ENCODE results near the gene ACVR1.

ACVR1 gene

DNA sequence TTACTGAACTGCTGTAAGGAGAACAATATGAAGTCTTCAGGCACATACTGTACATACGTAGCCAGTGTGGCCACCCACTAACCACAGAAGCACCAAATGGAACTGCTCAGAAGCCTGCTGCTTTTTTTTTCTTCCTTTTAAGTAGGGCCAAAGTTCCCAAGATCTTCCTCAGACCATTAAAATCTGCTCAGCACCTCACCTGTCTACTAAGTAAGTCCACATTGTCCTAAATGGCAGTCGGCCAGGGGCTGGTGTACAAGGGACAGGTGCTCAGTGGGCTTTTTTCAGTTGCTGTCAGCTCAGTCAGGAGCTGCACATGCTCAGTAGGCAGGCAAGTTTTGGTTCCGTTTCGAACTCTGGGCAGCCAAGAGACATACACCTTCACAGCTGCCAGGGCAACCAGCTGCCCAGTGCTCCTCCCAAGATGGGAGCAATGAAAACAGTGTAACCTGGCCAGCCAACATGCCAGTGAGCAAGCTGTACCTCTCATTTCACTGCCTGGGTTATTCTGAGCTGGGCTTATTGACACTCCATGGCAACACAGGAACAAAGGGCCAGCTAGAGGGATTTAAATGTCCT lies 86.1 kb downstream of the ACVR1 start:
- no peak for DNase-seq (ENCODE audit: low spot score)

DNA sequence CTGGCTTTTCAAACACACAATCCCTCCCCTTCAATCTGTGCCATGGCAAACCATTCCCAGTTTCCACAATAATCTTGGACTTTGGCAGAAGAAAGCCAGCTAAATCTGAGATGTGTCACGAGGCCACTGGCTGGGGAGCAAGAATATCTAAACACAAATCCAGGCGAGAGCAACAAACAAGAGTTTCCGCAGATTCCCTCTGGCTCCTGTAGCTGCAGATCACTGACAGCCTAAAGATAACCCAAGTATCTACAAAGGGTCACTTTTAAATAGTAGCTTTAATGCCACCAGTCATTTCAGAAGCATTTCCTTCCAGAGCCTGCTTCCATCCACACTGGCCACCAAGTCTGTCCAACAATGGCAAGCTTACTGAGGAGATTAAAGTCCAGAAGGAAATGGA lies 86.9 kb downstream of the ACVR1 start:
- no peak for DNase-seq (ENCODE audit: low spot score)

DNA sequence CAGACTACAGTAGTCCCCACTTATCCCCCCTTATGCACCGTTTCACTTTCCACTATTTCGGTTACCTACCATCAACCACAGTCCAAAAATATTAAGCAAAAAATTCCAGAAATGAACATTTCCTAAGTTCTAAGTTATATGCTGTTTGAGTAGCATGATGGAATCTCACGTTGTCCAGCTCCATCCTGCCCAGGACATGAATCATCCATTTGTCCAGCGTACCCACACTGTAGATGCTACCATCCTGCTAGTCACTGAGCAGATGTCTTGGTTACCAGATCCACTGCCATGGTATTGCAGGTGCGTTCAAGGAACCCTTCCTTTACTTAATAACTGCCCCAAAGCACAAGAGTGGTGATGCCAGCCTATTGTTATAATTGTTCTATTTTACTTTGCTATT lies 87.9 kb downstream of the ACVR1 start:
- DNase-seq (ENCODE audit: low spot score): no peak

DNA sequence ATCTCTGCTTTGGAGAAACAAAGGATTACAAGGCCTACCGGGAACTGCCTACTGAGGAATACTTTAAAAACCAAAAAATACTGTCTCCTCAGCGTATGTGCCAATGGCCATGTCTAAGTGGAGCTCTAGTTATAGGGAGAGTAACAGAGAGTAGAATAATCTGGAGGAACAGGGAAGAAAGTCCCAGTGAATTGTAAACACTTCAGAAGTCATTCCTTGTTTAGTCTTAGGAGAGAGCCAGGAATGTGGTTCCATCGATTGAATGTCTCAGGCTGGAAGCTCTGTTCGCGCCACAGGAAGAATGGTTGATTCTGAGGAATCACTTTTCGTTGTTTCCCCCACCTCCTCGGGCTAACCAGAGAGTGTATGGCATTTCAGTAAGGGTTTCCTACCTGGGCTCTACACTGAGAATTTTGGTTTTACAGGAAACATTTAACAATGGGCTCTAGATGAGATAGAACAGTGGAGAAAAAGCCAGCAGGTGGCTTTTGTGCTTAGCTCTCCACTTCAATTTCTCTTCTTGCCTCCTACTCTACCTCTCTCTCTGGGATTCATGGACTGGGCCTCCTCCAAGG lies 88.7 kb downstream of the ACVR1 start:
- no peak for DNase-seq (ENCODE audit: low spot score)

DNA sequence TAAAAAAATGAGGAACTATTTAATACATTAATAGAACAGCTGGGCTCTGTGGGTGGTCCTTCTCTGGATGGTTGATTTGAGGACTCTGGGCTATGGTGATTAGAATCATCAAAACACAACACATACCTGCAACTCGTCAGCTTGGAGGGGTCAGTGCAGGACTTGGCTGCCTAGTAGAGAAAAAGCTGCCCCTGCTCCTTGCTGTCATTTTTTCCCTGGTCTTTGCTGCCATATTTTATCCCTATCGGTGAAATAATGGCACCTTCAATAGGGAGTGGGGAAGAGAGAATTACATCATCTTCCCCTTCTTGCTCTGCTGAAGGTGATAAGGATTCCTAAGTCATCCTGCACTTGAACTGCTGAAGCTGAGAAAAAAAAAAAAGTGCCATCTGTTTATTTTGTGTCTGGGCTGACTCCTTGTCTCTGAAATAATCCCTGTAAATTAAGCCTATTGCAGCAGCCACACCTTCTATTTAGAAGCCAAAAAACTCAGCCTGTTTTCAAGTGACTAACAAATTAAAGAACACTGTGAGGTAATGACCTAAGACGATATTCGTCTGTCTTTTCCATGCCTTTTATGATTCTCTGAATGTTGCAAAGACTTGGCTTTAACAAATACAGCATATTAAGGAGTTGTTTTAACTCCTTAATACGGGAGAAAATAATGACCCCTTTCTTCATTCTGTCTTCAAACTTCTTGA lies 89.3 kb downstream of the ACVR1 start:
- DNase-seq (ENCODE audit: low spot score): peak; percentile 36

DNA sequence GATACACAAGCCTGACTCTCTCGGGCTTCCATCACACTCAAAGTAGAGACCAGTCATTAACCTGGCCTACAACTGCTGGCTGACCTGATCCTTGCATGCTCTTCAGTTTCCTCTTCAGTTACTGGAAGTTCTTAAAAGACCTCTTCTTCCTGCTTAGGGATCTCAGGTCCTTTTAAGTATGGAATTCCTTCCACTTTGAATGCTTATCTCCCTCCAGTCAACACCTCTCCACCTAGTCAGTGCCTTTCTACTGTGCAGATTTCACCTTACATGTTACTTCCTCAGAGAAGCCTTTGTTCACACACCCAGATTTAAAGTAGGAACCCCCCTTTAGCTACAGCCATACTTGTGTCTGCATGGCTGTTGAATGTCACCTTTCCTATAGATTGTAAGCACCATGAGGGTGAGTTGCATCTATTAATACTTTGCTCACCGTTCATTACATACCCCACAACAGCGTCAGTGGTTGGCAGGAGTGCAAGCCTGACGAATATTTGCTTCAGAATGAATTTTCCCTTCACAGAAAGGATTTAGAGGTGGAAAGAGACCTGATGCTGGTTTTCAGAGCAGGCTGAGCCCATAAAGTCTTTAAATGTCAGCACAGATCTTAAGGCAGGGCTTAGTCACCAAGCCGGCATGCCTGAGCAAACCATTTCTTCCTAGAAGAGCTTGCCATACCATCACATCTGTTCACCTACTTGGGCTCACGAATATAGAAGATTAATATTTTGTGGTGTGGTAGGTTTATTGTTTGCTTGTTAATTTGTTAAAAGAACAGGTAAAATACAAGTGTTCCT lies 90.1 kb downstream of the ACVR1 start:
- DNase-seq (ENCODE audit: low spot score): no peak

DNA sequence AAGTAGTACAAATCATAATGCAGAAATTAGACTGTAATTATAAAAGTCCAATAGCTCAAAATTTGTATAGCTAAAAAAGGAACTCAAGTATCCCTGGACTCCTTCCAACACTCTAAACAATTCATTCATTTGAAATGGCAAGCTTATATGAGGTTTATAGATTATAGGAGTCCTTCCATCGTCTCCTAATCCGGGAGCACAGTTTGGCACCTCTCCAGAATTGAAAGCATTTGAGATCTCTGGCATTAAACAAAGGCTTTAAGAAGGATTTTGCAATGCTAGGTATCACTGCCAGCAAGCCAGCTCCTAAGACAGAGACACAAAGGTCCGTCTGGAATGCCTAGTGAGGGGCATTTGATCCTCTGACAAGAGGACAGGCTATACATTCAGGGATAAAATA lies 90.9 kb downstream of the ACVR1 start:
- no peak for DNase-seq (ENCODE audit: low spot score)

DNA sequence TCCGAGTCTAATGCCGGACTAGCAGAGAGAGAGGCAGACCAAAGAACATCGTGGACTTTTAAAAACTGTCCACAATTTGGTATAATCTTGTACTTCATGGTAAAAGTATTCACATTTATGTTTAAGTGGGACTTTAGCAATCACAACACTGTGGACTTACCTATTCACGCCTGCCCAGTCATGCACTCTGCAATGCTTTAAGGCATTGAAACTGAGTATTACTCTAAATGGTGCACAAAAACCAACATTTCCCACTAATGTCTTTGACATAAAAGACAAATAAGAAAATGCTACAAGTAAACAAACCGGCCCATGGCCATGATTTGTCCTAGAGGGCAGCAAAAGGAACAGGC lies 91.3 kb downstream of the ACVR1 start:
- no peak for DNase-seq (ENCODE audit: low spot score)

DNA sequence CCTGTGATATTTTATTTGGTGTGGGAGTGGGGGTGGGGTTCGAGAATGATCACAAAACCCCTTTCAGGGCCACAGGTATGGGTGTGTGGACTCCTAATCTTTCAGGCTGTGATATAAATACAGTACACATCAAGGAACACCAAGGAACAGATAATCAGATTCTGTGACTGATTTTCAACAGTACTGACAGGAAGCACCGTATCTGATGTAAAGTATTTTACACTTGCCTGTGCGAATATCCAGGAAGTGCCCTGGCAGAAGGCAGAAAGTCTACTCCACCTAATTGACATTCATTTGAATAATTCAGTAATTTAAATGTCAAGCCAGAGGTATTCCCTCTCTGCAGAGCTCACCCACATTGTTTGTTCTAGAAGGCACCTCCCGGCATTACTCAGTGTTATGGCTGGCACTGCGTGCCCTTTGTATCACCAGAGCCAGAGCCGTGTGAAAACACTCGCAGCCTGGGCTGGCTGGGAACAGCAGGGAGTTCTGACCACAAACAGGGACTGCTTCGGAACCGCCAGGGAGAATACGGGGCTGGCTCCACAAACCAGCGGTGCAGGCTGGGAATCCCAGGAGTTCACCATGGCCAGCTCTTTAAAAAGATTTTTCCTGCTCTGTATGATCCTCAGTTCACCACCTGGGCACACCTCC lies 91.8 kb downstream of the ACVR1 start:
- no peak for DNase-seq (ENCODE audit: low spot score)

DNA sequence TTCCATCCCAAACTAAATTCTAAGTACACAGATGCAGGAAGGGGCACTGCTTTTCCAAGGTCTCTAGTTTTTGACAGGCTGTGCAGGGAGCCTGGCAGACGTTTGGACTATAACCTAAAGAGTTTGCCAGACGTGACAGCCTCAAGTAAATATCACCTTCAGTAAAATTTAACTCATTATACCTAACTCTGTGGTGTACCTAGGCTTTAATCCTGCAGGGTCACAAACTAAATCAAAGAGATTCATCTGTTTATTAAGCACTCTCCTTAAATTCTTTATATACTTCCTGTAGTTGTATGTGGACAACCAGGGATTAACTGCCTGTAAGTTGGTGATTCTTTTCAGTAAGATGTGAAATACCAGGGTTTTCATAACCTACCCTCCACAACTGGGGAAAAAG lies 92.9 kb downstream of the ACVR1 start:
- DNase-seq (ENCODE audit: low spot score): no peak

DNA sequence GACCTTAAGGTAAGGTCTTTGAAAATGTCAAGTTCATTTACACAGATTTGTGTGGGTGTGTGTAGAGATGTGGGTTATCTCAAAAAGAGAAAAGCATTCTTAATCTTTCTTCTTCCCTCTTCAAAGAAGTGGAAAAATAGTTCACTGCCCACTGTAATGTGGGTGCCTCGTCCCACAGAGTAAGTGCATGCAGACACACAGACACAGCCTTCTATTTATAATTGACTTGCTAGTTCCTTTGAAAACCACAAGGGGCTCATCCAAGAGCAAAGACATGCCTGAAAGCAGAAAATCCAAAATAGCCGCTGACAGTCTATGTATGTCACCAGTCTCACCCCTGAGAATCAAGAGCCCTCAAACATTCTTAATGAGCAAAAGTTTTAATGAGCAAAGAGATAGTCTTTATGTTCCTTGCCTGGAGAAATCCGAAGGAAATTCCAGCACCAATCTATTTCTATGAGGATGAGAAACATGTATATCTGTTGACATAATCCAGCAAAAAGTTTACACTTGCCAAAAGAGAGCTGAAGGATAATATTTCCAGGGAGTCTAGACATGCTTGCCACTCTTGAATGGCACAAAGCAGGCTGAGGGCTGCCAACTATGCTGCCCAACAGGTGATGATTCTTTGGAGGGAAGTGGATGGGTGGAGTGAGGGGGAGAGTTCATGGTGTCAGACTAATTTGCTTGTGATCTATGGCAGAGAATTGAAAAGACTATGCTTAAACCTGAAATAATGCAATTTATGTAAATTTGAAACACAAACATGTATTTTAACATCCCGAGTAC lies 93.9 kb downstream of the ACVR1 start:
- DNase-seq (ENCODE audit: low spot score): no peak

DNA sequence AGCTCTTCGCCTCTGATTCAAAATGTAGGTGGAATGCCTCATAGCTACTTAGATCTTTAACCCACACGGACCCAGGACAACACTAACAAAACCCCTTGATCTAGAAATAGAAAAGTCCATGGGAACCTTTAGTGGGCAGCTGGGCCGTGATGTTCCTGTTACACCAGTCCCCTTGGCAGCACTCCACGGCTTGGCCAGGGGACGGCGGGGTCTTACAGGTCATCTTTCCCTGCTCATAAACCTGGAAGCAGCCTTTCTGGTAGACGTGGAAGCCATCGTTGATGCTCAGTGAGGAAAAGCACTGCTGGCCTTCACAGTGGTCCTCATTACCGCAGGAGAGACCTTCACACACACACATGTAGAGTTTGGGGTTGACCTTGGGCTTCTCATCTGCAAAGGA lies 95.9 kb downstream of the ACVR1 start:
- DNase-seq (ENCODE audit: low spot score): no peak

DNA sequence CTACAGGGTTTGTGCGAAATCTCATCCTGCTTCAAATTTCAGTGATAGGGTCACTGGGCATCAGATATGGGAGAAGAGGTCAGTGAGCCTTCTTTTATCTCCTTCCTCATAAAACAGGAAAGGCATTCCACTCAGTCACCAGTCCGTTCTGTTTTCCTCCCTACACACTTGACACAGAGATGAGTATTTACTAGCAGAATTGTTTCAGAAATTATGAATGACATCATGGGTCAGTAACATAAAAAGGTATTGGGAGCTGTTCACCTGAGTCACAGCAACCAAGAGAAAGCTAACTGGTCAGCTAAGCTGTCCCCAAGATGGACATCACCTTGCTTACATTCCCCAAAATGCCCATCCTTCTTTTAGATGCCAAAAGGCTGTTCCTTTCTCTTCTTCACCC lies 96.3 kb downstream of the ACVR1 start:
- DNase-seq (ENCODE audit: low spot score): no peak

DNA sequence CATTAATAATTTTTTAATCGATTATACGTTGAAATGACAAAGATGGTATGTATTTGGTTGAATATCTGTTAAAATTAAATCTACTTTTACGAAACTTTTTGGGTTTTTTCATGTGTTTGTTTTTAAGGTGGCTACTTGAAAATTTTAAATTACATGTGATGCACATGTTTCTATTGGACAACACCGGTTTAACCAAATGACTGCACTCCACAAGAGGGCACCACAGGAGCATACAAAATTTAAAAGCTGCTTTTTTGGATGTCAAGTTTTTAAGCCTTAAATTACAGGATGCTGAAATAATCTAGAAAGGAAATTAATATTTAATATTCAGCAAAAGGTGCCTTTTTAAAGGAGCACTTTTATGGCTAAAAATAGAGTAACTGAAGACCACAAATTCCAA lies 98.7 kb downstream of the ACVR1 start:
- peak; percentile 15 for DNase-seq (ENCODE audit: low spot score)

DNA sequence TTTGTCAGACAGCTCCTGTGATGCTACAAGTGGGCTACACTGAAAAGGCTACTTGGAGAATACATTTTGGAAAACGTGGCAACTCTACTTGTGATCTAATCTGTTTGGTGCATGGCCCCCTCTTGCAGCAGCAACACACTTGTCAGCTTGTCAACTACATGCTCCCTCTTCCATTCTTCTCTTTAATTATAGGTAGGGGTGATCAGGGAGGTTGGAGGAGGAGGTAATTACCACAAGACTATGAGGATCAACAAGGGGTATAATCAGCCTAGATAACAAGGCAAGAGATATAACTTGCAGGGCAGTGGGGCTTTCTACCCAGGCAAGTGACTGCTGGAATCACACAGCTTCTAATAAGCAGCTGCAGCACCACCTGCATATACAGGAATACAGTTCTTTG lies 104.9 kb downstream of the ACVR1 start:
- DNase-seq (ENCODE audit: low spot score): no peak

DNA sequence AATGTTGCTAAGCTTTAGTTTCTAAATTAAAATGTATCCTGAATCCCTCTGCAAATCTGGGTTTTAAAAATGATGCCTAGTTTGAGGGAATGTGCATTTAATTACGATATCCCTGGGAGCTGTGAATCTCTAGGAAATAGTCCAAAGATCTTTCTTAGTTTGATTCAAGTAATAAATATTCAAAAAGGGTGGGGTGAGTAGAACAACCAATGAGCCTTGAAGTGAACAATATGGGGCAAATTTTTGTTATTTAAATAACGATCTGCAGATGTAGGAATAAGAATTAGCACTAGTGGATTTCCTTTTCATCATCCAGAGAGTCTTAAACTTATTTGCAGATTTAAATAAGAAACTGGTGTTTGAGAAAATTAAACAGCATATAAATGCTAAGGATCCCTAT lies 106.3 kb downstream of the ACVR1 start:
- no peak for DNase-seq (ENCODE audit: low spot score)

DNA sequence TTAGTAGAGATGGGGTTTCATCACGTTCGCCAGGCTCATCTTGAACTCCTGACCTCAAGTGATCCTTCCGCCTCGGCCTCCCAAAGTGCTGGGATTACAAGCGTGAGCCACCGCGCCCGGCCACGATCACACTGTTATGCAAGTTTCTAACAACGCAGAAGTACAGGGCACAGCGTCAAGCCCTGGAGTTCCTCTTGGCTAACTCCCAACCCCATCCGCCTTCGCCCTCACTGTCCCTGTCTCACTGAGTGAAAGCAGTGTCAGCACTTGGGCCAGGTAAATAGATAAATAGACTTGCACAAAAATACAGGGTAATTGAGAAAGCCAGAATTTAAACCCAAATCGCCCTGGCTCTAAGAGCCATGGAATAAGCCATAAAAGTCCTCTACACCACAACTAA lies 111.7 kb downstream of the ACVR1 start:
- DNase-seq (ENCODE audit: low spot score): no peak

DNA sequence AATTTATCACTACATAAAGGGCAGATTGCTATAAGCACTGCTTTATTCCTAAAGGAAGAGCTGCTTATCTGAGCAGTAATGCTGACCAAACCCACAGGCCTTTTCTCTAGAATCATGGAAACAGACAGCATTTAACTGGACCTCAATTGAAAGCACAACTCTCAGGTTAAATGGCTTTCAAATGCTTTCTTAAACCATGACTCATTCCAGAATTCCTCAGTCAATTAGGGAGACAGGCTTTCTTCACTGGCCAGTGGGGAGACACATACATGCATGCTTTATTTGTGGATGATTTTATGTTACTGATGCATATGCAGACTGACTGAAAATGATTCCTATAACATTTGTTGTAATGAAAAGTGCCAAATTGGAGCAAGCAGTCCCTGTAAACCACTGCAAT lies 114.6 kb downstream of the ACVR1 start:
- DNase-seq (ENCODE audit: low spot score): no peak

DNA sequence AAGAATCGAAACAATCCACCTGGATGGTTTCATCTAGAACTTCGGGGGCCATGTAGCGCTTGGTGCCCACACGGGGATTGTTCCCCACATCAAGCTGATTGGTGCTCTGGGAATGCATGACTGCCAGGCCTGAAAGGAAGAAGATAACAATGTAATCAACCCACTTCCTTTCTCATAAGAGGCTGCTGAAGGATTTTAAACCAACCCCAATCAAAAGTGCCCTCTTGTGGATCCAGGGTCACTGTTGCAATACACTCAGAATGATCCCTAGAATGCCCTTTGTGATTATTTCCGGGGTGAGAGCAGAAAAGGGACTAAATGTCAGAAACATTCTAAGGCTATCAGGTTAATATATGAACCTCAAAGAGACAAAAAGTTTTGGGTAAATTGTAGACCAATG lies 115.2 kb downstream of the ACVR1 start:
- no peak for DNase-seq (ENCODE audit: low spot score)

DNA sequence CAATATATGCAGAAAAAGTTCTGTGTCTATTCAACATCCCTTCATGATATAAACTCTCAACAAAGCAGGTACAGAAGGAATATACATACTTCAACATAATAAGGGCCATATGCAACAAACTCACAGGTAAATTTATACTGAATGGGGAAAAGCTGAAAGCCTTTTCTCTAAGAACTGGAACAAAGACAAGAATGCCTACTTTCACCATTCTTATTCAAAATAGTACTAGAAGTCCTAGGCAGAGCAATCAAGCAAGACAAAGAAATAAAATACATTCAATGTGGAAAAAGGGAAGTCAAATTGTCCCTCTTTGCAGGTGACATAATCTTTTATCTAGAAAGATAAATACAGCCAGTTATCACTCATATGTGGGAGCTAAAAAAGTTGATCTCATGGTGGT lies 116.3 kb downstream of the ACVR1 start:
- DNase-seq (ENCODE audit: low spot score): no peak

DNA sequence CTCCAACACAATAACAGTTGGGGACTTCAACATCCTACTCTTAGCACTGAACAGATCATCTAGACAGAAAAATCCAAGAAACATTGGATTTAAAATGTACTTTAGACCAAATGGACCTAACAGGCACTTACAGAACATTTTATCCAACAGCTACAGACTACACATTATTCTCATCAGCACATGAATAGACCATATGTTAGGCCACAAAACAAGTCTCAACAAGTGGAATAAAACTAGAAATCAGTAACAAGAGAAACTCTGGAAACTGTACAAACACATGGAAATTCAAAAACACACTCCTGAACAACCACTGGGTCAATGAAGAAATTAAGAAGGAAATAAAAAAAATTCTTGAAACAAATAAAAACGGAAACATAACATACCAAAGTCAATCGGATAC lies 117.5 kb downstream of the ACVR1 start:
- no peak for DNase-seq (ENCODE audit: low spot score)

DNA sequence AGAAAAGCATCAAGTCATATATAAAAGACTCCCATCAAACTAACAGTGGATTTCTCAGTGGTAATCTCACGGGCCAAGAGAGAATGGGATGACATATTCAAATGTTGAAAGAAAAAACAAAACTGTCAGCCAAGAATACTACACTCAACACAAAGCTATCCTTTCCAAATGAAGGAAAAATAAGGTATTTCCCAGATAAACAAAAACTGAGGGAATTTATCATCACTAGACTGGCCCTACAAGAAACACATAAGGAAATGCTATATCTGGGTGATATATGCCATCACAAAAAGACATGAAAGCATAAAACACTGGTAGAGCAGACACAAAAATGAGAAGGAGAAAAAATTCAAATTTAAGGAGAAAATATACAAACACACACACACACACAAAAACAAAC lies 118.6 kb downstream of the ACVR1 start:
- DNase-seq (ENCODE audit: low spot score): no peak
